GF-D8 (cell line): ENCODE measurements around the gene TXN.
"Not testable (repeated sequence)": the region's sequence is repeated elsewhere in the genome, so short reads cannot be mapped to it uniquely, and the experiment has no call there.

Experiments
- DNase-seq: peaks from one replicate; lab custom pipeline; 2025; lab: John Stamatoyannopoulos, UW

The TXN gene

GRCh38 chr9:110257097-110257841, 962 bp upstream of the TXN start:
- DNase-seq = peak; percentile 67

GRCh38 chr9:110255463-110256379, 586 bp downstream of the TXN start:
- no peak for DNase-seq

GRCh38 chr9:110255034-110255462, 1.3 kb downstream of the TXN start:
- DNase-seq = no peak

DNA sequence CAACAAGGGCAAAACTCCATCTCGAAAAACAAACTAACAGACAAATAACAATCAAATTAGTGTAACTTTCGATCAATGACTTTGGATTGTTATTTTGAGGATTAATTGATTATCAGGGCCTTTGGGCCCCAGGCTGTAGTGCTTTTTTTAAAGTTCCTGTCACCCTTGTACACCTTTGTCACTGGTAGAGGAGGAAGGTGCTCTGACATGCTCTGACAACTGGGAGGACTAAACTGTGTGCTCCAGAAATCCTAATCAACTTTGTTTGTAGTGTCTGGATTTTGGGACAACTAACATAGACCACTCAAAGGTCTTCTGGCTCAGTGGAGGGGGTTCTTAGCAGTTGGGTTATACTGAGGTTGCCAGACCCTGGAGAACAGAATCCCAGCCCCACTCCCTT, 1.8 kb downstream of the TXN start:
- no peak for DNase-seq

DNA sequence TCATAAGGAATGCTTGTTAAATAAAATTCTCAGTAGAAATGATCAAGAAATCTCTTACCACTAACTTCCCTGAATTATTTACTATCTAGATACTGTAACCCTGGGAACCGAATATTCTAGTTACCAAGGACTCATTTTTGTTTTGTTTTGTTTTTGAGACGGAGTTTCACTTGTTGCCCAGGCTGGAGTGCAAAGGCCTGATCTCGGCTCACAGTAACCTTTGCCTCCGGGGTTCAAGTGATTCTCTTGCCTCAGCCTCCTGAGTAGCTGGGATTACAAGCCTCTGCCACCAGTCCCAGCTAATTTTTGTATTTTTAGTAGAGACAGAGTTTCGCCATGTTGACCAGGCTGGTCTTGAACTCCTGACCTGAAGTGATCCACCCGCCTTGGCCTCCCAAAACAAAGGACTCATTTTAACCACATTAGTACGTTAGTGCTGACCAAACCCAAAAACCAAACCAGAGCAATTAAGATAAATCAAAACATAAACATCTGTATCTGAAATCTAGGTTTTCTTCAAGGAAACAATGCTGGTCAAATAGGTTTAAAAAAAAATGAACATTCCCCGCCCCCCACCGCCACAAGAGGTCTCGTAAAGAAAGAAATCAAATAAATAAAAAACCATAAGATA, 3.7 kb downstream of the TXN start:
- no peak for DNase-seq

- not testable (repeated sequence) for DNase-seq
These were observed 4.5 kb downstream of the TXN start for GRCh38 chr9:110251770-110252169.

GRCh38 chr9:110251212-110251611, 5.1 kb downstream of the TXN start:
- DNase-seq = no peak

DNA sequence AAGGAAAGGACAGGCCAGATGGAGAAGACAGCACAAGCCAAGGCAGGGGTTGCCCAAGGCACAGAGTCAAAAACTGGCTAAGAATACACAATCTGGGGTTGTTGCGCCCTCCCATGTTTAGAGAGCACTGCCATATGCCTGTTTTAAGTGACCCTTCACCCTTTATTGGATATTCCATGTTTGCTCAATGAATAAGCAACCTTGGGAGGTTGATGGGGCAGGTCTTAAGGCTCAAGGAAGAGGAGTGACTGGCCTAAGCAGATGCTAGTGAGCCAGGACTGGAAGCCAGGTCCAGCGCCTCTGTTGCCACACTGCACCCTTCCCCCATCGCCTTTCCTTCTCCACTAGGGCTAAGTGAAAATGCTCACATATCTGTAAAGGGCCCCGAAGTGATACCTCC, 6.7 kb downstream of the TXN start:
- no peak for DNase-seq

GRCh38 chr9:110248361-110248760, 7.9 kb downstream of the TXN start:
- no peak for DNase-seq

GRCh38 chr9:110246214-110246613, 10.1 kb downstream of the TXN start:
- no peak for DNase-seq

DNA sequence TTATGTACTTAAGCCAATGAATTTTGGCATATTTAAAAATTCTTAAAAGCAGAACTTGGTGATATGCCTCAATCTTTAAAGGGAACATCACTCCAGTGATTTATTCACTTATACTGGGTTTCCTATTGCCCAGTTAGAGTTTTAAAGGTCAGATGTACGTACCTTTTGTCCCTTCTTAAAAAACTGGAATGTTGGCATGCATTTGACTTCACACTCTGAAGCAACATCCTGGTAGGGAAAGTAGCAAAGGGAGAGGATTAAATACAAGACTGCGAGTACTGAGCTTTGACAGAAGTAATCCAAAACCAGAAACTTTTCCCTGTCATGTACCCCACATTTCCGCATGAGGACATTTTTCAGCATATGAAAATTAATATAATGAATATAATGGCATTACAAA, 11.7 kb downstream of the TXN start:
- DNase-seq = no peak

- no peak for DNase-seq
These were observed 14.4 kb downstream of the TXN start for GRCh38 chr9:110241858-110242321.

- no peak for DNase-seq
These were observed 14.9 kb downstream of the TXN start for GRCh38 chr9:110241260-110241857.

GRCh38 chr9:110240198-110240597, 16.1 kb downstream of the TXN start:
- no peak for DNase-seq

- no peak for DNase-seq
These were observed 28.0 kb downstream of the TXN start for GRCh38 chr9:110228321-110228720.

DNA sequence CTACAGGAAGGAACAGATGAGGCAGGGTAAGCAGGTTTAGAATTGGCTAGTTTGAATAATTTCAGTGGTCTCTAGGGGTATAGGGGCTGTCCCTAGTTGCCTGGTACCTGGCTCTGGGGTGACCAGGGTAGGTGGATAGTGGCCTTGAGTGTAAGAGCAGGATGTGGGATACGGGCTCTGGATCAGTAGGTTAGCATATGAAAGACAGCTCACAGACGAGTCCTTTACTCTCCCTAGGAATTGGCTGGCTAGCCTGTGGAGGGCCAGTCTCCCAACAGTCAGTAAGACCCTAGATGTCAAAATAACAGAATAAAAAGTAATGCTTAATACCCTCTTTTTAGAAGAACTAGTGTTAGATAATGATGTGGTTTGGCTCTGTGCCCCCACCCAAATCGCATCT, 31.7 kb downstream of the TXN start:
- DNase-seq = no peak

- DNase-seq = no peak
These were observed 35.5 kb downstream of the TXN start for GRCh38 chr9:110220809-110221208.

- DNase-seq = no peak
These were observed 38.6 kb downstream of the TXN start for GRCh38 chr9:110217656-110218099.

DNA sequence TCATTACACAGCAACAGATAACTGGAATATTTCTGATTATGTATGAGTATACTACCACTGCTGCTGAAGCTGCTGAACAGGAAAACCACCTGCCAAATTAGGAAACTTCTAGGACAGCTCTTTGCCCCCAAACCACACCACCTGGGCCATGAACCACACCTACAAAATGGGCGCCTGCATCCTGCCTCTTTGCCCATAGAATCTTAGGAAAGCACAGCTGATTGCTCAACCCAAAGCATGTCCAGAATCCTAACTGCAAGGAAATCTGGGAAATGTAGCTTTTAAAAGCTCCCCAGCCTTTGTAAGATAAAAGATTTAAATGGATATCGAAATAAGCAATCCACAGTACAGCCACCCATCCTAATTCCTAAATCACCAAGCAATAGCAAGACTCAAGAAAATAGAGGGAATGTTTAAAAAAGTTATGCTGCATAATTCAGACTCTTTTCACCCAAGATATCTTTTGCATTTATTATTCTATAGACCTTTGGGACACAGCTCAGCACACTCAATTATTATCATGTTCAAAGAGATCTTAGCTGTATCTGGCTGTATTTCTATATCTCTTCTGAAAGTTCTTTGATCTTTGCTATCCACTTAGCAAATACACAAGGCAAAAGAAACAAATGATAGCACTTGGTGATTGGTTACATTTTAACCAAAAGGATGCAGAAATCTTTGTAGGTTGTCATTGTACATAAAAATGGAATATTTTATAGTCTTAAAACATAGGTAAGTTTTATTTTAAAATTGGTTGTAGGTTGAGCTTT, 41.5 kb downstream of the TXN start:
- no peak for DNase-seq

- DNase-seq = no peak
These were observed 42.2 kb downstream of the TXN start for GRCh38 chr9:110214090-110214489.

DNA sequence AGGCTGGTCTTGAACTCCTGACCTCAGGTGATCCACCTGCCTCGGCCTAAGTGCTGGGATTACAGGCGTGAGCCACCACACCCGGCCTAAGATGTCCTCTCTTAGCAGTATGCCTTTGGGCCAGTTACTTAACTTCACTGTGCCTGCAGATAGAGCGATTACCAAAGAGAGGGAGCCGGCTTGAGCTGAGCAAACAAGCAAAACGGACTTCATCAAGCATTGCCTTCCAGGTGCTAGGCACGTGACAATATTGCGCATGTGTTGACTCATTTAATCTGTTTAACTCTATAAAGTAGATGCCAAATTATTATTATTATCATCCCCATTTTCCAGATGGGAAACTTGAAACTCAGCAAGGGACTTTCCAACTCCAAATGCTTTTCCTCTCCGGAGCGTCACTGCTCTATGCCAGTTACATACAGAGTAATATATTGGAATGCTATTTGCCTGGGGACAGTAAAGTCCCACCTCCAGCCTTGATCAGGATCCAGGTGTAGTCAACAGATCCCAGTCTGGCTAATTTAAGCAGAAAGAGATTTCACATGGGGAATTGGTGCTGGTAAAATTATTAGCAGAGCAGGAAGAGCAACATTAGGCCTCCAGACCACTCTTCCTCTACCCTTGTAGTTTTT, 42.8 kb downstream of the TXN start:
- DNase-seq = no peak
